Caki2 (cell line): ENCODE data around the gene GTF2F2. TPM values are rescaled to one million over a fixed set of nuclear protein-coding genes. Genes with fewer than 3 reads are reported as not detected.

Source experiments
- DNase-seq: peaks from one replicate; pipeline ENCODE4 v3.0.0-alpha.2; 2015; ENCODE audit warnings: low read depth
- in situ Hi-C: cut with HindIII; loops from 2 replicates; pipeline ENCODE4 v1.10.0; 2016; ENCODE audit warnings: low sequenced_read_pairs, low pct_unique_long_range_greater_than_20kb, mixed read lengths
- total RNA-seq: library from RNA; depleted of rRNA; stranded (reverse); fragments of >200 nt; shearing (Covaris generic); gene quantifications from 2 replicates; pipeline ENCODE4 v1.2.3, GENCODE V29; 2014; ENCODE audit warnings: low replicate concordance

GTF2F2 gene
- total RNA-seq, 1 experiment from 2014 or later, result 17.3 TPM

GRCh38 chr13:45303026-45303425, 182.7 kb downstream of the GTF2F2 start:
- DNase-seq, result no peak
- in situ Hi-C loops, result no loop called here

- DNase-seq, result no peak
- in situ Hi-C loops, result no loop called here
These were observed 183.6 kb downstream of the GTF2F2 start for GRCh38 chr13:45303866-45304265.

DNA sequence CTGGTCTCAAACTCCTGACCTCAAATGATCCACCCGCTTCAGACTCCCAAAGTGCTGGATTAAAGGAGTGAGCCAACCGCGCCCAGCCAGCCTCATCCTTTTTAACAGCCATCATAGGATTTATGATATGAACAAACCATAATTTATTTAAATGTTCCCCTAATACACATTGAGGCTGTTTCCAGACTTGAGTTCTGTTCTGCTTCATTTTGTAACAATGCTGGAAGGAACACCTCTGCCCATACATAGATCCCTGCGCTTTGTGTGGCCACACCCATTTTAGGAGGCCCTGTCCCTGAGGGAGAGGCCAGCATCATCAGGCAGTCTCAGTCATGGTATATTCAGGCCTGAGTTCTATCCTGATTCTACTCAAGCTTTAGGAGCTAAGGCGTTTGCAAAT, 184.8 kb downstream of the GTF2F2 start:
- in situ Hi-C loops, result no loop called here
- DNase-seq, result no peak

GRCh38 chr13:45306966-45307365, 186.7 kb downstream of the GTF2F2 start:
- in situ Hi-C loops, result no loop called here
- DNase-seq, result no peak

DNA sequence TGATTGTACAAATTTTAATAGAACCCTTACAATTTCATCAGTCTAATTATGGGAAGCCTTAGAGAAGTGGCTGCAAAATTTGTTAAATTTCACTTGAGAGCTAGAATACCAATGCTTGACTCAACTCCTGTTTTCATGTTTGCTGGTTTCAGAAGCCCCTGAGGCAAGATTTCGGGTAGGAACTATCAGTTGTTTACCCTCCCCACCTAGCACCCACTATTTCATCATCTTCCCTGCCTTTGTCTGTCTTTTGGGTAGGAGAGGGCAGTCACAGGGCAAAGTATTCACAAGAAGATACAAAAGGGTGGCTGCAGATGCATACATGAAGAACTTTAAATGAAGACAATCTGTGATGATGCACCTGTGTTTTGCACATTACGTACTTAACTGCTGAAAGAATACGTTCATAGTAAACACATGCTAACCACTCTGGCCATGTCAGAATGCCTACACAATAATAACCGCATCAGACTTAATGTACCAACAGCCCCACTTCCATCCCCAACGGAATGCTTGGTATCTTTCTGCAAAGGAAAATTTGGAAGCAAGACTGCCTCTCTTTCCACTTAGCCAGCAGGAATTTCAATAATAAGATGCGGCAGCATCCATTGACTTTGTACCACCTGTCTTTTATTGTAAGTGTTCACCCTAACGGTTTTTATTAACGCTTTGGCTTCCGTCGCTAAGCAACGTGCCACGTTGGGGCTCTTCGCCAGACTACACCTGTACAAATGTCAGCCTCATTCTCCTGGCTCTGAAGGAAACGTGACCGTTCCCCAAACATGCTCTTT, 190.2 kb downstream of the GTF2F2 start:
- in situ Hi-C loops, result no loop called here
- DNase-seq, result no peak

- no peak for DNase-seq
- in situ Hi-C loops, result no loop called here
These were observed 194.5 kb downstream of the GTF2F2 start for GRCh38 chr13:45314822-45315221.

DNA sequence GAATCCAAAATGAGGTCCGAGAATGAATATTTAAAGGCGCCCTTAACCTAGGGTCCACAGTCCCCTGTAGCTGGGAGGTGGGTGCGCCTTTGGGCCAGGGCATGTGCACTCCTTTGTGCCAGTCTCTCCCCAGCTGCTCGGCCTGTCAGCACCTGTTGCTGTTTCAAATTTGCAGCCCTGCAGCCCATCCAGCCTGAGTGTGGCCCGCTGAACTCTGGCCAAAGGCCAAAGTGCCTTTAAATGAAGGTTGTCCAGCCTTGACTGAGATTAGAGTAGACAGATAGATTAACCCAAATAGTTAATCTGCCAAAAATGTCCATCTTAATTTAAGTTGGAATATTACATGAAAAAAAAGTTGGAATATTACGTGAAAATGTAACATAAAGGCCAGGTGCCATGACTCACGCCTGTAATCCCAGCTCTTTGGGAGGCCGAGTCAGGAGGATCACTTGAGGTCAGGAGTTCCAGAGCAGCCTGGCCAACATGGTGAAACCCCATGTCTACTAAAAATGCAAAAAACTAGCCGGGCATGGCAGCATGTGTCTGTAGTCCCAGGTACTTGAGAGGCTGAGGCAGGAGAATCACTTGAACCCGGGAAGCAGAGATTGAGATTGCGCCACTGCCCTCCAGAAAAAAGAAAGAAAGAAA, 195.3 kb downstream of the GTF2F2 start:
- no peak for DNase-seq
- in situ Hi-C loops, result no loop called here

DNA sequence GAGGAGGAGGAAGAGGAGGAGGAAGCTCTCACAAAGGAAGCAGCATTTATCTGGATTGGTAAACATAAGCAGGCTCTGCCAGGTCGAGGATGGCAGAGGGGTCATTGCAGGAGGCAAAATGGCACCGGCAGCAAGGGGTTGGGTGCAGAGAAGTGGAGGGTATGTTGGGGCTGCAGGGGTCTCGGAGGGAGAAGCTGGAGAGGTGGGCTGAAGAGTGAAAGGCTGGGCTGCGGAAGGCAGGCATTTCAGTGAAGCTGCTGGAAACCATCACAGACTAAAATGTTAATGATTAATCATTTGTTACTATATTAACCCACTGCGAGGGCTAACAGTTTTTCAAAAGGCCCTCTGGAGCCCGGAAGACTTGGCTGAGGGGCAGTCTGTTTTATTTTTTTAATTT, 196.0 kb downstream of the GTF2F2 start:
- DNase-seq, result peak; percentile 25
- in situ Hi-C loops, result no loop called here

DNA sequence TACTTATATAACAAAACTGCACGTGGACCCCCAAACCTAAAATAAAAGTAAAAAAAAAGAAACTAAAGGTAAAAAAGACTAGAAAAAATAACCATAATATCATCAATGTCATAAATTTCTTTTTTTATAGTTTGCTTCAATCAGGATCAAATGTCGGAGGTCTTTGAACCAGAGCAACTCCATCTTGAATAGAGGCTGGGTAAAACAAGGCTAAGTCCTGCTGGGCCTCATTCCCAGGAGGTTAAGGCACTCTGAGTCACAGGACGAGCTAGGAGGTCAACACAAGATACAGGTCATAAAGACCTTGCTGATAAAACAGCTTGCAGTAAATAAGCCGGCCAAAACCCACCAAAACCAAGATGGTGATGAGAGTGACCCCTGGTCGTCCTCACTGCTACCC, 196.7 kb downstream of the GTF2F2 start:
- in situ Hi-C loops, result no loop called here
- no peak for DNase-seq

DNA sequence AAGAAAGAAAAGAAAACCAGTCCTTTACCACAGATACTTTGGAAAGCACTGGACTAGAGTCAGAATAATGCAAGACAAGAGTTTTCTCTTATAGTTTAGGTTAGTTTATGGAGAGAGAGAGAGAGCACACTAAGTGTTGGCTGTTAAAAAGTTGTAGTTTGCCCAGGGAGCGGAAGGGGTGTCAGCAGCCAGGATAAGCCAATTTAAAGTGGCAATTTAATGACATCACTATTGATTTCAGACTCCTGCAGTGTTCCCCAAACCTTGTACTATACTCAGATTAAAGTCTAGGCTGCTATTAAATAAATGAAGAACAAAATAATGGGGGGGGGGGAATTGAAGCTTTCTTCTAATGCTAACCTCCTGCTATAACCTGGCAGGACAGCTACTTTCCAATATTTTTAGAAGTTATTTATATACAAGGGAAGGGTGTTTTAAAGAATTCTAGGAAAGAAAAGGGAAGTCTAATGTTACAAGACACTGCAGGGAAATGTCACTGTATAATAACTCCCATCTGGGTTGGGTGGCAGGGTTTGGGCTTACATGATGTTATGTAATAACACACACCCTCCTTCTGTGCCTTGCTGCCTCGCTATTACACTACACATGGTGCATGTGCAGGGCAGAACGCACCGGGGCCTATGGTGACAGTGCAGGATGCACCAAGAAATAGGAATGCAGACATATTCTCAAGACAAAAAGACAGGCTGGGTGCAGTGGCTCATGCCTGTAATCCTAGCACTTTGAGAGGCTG, 200.7 kb downstream of the GTF2F2 start:
- in situ Hi-C loops, result no loop called here
- no peak for DNase-seq

GRCh38 chr13:45325806-45326205, 205.5 kb downstream of the GTF2F2 start:
- in situ Hi-C loops, result no loop called here
- peak; percentile 38 for DNase-seq

DNA sequence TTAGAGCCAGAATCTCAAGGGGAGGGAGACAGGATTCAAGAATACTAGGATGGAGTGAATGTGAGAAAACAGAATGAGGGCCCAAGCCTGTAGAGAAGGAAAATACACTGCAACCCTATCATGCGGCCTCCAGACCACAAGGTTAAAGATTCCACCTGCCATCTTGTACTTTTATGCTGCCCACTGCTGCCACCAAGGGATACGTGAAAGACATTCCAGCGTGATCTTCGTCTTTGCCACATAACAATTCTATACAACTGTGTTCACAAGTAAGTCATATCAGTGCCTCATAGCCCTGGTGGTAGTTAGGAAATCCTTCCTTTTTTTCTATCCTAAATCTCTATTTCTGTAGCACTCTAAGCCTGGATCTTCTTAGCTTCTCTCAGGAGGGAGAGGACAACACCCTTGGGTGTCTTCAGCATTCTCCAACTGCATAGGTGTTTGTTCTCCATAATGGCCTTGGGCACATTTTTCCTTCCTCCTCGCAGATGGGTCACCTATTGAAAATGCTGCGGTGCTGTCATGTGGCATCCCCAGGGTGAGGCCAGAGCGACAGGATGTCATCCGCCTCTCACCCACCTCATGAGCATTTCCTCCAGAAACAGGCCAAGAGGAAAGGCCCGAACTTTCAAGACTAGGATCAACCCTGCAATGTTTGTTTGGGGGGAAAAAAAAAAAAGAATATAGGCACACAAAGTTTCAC, 207.1 kb downstream of the GTF2F2 start:
- in situ Hi-C loops, result no loop called here

DNA sequence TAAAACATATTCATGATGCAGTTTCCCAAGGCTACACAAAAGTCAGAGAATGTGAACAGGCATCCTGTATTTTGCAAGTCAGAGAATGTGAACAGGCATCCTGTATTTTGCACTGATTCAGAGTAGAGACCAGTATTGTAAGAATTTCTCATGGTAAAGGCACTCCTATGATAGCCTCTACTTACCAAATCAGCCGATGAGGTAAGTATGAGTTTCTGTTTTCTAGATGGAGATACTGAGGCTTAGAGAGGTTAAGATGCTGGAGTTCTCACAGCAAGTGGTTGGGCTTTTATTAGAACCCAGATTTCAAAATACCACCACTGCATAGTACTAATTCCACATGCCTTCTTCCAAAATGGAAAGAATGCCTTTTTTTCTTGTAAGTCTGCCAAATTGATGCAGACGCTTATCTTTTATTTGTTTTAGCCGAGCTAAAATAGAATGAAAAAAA, 208.4 kb downstream of the GTF2F2 start:
- no peak for DNase-seq
- in situ Hi-C loops, result no loop called here

More for the DNA sequence above, 207.1 kb downstream of the GTF2F2 start:
- no peak for DNase-seq

- no peak for DNase-seq
- in situ Hi-C loops, result no loop called here
These were observed 210.9 kb downstream of the GTF2F2 start for GRCh38 chr13:45331123-45331619.

DNA sequence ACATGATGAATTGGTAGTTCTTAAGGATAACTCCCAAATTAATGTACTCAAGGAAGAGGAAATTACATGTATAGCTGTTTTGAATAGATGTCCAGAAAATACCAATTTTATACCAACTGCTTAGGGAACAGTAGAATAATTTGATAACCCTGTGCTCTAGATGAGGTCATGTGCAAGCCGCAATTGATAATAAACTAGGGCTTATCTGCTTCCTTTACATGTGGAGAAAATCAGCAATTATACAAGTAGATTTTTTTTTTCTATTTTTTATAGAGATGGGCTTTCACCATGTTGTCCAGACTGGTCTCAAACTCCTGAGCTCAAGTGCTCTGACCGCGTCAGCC, 211.4 kb downstream of the GTF2F2 start:
- no peak for DNase-seq
- in situ Hi-C loops, result no loop called here

DNA sequence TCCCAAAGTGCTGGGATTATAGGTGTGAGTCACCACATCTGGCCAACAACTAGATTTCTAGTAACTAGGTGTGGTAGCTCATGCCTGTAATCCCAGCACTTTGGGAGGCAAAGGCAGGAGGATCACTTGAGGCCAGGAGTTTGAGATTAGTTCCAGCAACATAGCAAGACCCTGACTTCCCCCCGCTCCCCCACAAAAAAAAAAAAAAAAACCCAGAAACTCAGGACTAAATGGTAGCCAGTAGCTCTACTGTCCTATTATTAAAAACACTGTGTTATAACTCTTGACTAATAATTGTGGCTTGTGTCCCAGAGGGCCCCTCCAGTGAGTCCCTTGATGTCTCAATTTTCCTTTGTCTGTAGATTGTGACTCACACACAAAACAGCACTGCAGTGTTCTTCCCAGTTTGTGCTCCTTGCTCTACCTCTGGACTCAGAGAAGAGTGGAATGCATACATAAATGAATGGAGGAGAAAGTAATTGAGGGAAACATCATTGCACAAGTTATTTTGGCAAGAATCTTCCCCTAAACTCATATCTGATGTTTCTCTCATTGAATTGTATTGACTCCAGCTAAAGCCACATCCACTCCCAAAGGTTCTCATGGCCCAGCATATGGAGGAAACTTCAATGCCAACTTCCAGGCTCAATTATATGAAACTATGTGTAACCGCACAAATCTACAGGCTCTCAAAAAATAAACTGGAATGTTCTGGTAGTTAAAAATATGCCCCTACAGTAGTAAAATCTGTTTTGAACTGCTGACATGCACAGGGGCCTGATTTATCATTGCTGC, 211.9 kb downstream of the GTF2F2 start:
- in situ Hi-C loops, result no loop called here
- DNase-seq, result no peak

DNA sequence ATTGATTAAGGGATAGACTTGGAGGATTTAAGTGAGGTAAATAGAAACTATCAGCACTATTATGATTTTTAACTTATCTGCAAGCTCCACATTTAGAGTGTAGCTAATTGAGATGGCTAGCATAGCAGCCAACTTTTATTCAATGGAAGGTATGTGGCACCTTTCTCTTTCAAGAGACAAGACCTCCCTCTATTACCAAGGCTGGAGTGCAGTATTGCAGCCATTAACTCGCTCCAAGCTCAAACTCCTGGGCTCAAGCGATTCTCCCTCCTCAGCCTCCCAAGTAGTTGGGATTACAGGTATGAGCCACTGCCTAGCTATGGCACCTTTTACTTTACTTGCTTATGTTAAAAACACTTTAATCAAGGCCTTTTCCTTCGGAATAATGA, 212.5 kb downstream of the GTF2F2 start:
- no peak for DNase-seq
- in situ Hi-C loops, result no loop called here
